ENCODE results near the gene UGT2B7. TPM values are rescaled to one million over a fixed set of nuclear protein-coding genes. Genes with fewer than 3 reads are reported as not detected.
"Not testable (repeated sequence)": the region's sequence is repeated elsewhere in the genome, so short reads cannot be mapped to it uniquely, and the experiment has no call there.

UGT2B7 gene
- not detected for total RNA-seq (ENCODE audit: unreplicated experiment)
- long read RNA-seq: 0 reads

- no peaks in the 10 kb centered on the region for H3K36me3 Mint-ChIP-seq (ENCODE audit: unreplicated experiment)
- no peak for TF ChIP-seq CTCF (IDR thresholded peaks at IDR 0.05; ENCODE audit: partially characterized antibody, unreplicated experiment)
- H3K27ac Mint-ChIP-seq (ENCODE audit: unreplicated experiment): no peak within 1 kb of the TSS
- no peaks in the 10 kb centered on the region for H3K4me1 Mint-ChIP-seq (ENCODE audit: low read depth, unreplicated experiment)
- no peaks in the 10 kb centered on the region for H3K9me3 Mint-ChIP-seq (ENCODE audit: unreplicated experiment)
- DNase-seq: no peak
- no peaks in the 10 kb centered on the region for H3K27me3 Mint-ChIP-seq (ENCODE audit: unreplicated experiment)
- no peak within 1 kb of the TSS for H3K4me3 Mint-ChIP-seq (ENCODE audit: unreplicated experiment)
Measured at GRCh38 chr4:69096111-69096656, at the start of gene UGT2B7. Gene UGT2B7, plus strand, starts transcription at chr4:69096474. Its CDS starts 47 bp downstream, at chr4:69096521.

- Mint-ChIP-seq H3K4me3 (ENCODE audit: unreplicated experiment) (no peak overlapping the region), H3K27ac (ENCODE audit: unreplicated experiment) (no peak overlapping the region), H3K27me3 (ENCODE audit: unreplicated experiment) (no peaks in the 10 kb centered on the region), H3K36me3 (ENCODE audit: unreplicated experiment) (no peaks in the 10 kb centered on the region), H3K4me1 (ENCODE audit: low read depth, unreplicated experiment) (peaks cover 3% of the 10 kb centered on the region), H3K9me3 (ENCODE audit: unreplicated experiment) (no peaks in the 10 kb centered on the region)
- DNase-seq: no peak
- TF ChIP-seq CTCF (IDR thresholded peaks at IDR 0.05; ENCODE audit: partially characterized antibody, unreplicated experiment): no peak
Measured at GRCh38 chr4:69049860-69050259, 46.4 kb upstream of the UGT2B7 start.

GRCh38 chr4:69050853-69051575 is 45.3 kb upstream of the UGT2B7 start:
- DNase-seq: peak; percentile 24
- H3K36me3 Mint-ChIP-seq (ENCODE audit: unreplicated experiment); H3K27ac Mint-ChIP-seq (ENCODE audit: unreplicated experiment); H3K4me3 Mint-ChIP-seq (ENCODE audit: unreplicated experiment); H3K9me3 Mint-ChIP-seq (ENCODE audit: unreplicated experiment); H3K27me3 Mint-ChIP-seq (ENCODE audit: unreplicated experiment); H3K4me1 Mint-ChIP-seq (ENCODE audit: low read depth, unreplicated experiment): not testable (repeated sequence)

- H3K27ac Mint-ChIP-seq (ENCODE audit: unreplicated experiment): no peak overlapping the region
- H3K27me3 Mint-ChIP-seq (ENCODE audit: unreplicated experiment): no peaks in the 10 kb centered on the region
- H3K4me3 Mint-ChIP-seq (ENCODE audit: unreplicated experiment): no peak overlapping the region
- H3K9me3 Mint-ChIP-seq (ENCODE audit: unreplicated experiment): no peaks in the 10 kb centered on the region
- no peak for DNase-seq
- H3K36me3 Mint-ChIP-seq (ENCODE audit: unreplicated experiment): no peaks in the 10 kb centered on the region
- no peak for TF ChIP-seq CTCF (IDR thresholded peaks at IDR 0.05; ENCODE audit: partially characterized antibody, unreplicated experiment)
- H3K4me1 Mint-ChIP-seq (ENCODE audit: low read depth, unreplicated experiment): peaks cover 3% of the 10 kb centered on the region
Measured at GRCh38 chr4:69051576-69051943, 44.7 kb upstream of the UGT2B7 start.

GRCh38 chr4:69053309-69053885 is 42.9 kb upstream of the UGT2B7 start:
- H3K36me3 Mint-ChIP-seq (ENCODE audit: unreplicated experiment); DNase-seq; H3K9me3 Mint-ChIP-seq (ENCODE audit: unreplicated experiment); H3K4me3 Mint-ChIP-seq (ENCODE audit: unreplicated experiment); H3K27ac Mint-ChIP-seq (ENCODE audit: unreplicated experiment); H3K4me1 Mint-ChIP-seq (ENCODE audit: low read depth, unreplicated experiment); H3K27me3 Mint-ChIP-seq (ENCODE audit: unreplicated experiment): not testable (repeated sequence)

- H3K9me3 Mint-ChIP-seq (ENCODE audit: unreplicated experiment); H3K27ac Mint-ChIP-seq (ENCODE audit: unreplicated experiment); DNase-seq; H3K4me1 Mint-ChIP-seq (ENCODE audit: low read depth, unreplicated experiment); H3K27me3 Mint-ChIP-seq (ENCODE audit: unreplicated experiment); H3K4me3 Mint-ChIP-seq (ENCODE audit: unreplicated experiment); H3K36me3 Mint-ChIP-seq (ENCODE audit: unreplicated experiment): not testable (repeated sequence)
Measured at GRCh38 chr4:69054033-69054432, 42.2 kb upstream of the UGT2B7 start.
